Stimulated activated memory B cell treated with anti-CD40 and anti-IgM and Interleukin-4, amounts not matched to agents 10 μg/mL and 1 μg/mL and 100 μg/mL, for 72 hours (primary cell): ENCODE measurements around the gene IPMK.
"Not testable (repeated sequence)": the region's sequence is repeated elsewhere in the genome, so short reads cannot be mapped to it uniquely, and the experiment has no call there.

Experiments
- ATAC-seq: fragments of 150-1000 bp; cut with Tn5 transposase; 2 replicates; pipeline ENCODE4 v1.10.0; 2021
- H3K27ac Mint-ChIP-seq: one replicate; pipeline ENCODE4 v1.8.0; 2022; ENCODE audit warnings: mild to moderate bottlenecking, mixed read lengths
- H3K27me3 Mint-ChIP-seq: one replicate; pipeline ENCODE4 v1.8.0; 2022; ENCODE audit warnings: mixed read lengths
- H3K36me3 Mint-ChIP-seq: one replicate; pipeline ENCODE4 v1.8.0; 2022; ENCODE audit warnings: mixed read lengths
- H3K4me1 Mint-ChIP-seq: one replicate; pipeline ENCODE4 v1.8.0; 2022; ENCODE audit warnings: mixed read lengths
- H3K4me3 Mint-ChIP-seq: one replicate; pipeline ENCODE4 v1.8.0; 2022; ENCODE audit warnings: mild to moderate bottlenecking, moderate library complexity, mixed read lengths
- H3K9me3 Mint-ChIP-seq: one replicate; pipeline ENCODE4 v1.8.0; 2022; ENCODE audit warnings: mixed read lengths

Gene IPMK

DNA sequence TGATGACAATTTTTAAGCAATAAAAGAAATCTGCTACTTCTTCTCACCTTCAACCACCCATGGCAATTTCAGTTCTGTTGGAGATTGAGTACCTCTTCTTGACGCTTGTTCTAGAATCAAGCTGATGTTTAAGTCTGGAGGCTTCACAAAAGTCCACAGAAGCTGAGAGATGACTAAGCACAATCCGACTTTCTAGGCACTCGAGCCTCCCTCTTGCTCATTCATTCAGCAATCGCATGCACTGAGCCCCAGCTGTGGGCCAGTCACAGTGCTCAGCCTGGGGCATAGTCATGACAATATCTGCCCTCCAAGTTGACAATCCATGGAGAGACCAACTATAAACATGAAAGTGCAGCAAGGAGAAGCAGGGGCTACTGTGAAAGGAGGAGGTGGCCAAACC lies 103.2 kb downstream of the IPMK start:
- no peaks in the 10 kb centered on the region for H3K4me1 Mint-ChIP-seq
- no peak overlapping the region for H3K4me3 Mint-ChIP-seq
- no peak for ATAC-seq
- H3K27ac Mint-ChIP-seq: no peak overlapping the region
- H3K27me3 Mint-ChIP-seq: peaks cover 38% of the 10 kb centered on the region
- H3K36me3 Mint-ChIP-seq: no peaks in the 10 kb centered on the region
- H3K9me3 Mint-ChIP-seq: no peaks in the 10 kb centered on the region

DNA sequence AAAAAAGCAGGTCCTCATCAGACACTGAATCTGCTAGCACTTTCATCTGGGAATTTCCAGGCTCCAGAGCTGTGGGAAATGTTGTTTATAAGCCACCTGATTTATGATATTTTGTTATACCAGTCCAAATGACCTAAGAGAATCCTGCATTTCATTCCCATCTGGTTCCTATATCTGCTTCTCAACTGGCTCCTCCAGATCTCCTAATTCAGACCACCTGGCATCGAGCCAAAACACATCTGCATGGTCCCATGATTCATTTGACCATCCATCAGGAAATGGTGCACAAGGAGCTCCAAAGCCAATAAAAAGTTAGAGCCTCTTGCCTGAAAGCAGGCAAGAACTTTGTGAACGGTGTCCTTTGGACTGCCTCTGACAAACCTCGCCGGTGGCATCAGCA lies 108.9 kb downstream of the IPMK start:
- Mint-ChIP-seq H3K27ac (no peak overlapping the region), H3K27me3 (peaks cover 23% of the 10 kb centered on the region), H3K36me3 (no peaks in the 10 kb centered on the region), H3K4me1 (no peaks in the 10 kb centered on the region), H3K4me3 (no peak overlapping the region), H3K9me3 (no peaks in the 10 kb centered on the region)
- no peak for ATAC-seq

DNA sequence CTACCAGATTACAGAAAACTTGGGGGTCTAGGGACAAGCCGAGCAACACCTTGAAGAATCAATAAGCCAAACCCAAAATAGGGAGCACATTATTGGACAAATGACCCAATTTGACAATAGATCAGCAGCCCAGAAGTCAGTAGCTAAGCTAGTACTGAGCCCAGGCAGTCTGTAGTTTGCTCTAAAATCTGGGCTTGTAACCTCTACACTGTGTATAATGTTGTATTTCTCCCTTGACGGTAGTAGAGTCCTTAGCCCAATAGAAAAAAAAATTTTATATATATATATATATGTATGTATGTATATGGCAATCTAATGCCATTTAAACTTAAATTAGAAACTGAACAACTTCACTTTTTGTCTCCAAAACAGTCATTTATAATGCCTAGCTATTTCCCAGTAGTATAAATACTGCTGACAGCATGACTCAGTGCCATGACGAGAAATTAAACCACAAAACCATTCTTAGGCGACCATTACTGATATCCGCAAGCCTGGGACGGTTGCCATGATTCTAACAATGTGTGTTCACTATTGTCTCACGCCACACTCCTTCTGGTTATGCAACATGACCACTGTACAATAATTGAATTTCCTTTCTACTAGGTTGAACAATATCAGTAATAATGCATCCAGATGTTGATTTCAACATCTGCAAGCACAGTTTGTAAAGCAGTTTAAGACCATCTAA lies 110.5 kb downstream of the IPMK start:
- H3K9me3 Mint-ChIP-seq: no peaks in the 10 kb centered on the region

DNA sequence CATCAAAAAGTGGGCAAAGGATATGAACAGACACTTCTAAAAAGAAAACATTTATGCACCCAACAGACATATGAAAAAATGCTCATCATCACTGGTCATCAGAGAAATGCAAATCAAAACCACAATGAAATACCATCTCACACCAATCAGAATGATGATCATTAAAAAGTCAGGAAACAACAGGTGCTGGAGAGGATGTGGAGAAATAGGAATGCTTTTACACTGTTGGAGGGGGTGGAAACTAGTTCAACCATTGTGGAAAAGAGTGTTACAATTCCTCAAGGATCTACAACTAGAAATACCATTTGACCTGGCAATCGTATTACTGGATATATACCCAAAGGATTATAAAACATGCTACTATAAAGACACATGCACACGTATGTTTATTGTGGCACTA lies 111.8 kb downstream of the IPMK start:
- H3K4me1 Mint-ChIP-seq, H3K4me3 Mint-ChIP-seq, ATAC-seq, H3K9me3 Mint-ChIP-seq, H3K27ac Mint-ChIP-seq, H3K36me3 Mint-ChIP-seq: not testable (repeated sequence)
- H3K27me3 Mint-ChIP-seq: peaks cover 13% of the 10 kb centered on the region

More for the DNA sequence above, 110.5 kb downstream of the IPMK start:
- Mint-ChIP-seq H3K4me3 (no peak overlapping the region), H3K36me3 (no peaks in the 10 kb centered on the region), H3K27me3 (peaks cover 13% of the 10 kb centered on the region), H3K27ac (no peak overlapping the region), H3K4me1 (no peaks in the 10 kb centered on the region)
- ATAC-seq: no peak

DNA sequence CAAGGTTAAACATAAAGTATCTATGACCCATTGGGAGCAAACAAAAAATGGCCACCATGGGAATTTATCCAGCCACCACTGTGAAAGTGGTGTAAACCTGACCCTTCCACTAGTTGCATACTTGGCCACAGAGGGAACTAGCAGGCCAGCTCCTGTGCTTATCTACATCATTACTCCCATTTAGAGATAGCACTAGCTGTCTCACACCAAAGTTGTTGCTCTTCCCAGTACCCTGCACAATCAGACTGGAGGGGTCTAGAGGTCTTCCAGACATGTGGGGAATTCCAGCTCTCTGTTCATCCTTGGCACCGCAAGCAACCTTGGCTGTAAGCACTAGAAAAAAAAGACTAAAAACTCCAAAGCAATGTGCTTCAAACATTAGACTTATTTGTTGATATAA lies 113.9 kb downstream of the IPMK start:
- no peak for ATAC-seq
- Mint-ChIP-seq H3K36me3 (no peaks in the 10 kb centered on the region), H3K9me3 (no peaks in the 10 kb centered on the region), H3K4me3 (no peak overlapping the region), H3K27ac (no peak overlapping the region), H3K4me1 (no peaks in the 10 kb centered on the region), H3K27me3 (peaks cover 13% of the 10 kb centered on the region)

DNA sequence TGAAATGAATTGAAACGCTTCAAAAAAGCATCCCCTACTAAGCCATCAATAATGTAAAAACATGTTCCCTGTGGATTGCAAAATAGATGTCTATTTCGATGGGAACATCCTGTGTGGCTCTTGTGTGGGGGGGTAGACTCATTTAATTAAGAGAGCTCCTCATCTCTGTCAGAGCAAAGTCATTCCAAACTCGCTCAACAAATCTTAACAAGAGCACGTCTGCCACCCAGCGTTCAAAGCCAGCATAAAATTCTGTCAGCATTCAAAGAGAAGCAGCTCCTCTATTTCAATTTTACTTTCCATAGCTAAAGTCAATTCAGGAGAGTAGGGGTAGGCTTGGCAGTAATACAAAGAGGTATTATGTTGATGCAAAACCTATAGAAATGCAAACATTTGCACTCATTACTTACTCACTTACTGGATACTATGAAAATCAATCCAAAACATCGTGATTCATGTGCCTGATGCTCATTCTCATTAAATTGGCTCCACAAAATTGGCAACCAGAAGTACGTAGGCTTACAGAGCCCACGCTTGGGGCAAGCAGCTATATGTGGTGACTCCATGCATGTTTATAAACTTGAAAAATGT lies 114.9 kb downstream of the IPMK start:
- peaks cover 13% of the 10 kb centered on the region for H3K27me3 Mint-ChIP-seq
- no peak overlapping the region for H3K4me3 Mint-ChIP-seq
- no peaks in the 10 kb centered on the region for H3K9me3 Mint-ChIP-seq
- no peaks in the 10 kb centered on the region for H3K4me1 Mint-ChIP-seq
- no peaks in the 10 kb centered on the region for H3K36me3 Mint-ChIP-seq
- no peak overlapping the region for H3K27ac Mint-ChIP-seq
- no peak for ATAC-seq

DNA sequence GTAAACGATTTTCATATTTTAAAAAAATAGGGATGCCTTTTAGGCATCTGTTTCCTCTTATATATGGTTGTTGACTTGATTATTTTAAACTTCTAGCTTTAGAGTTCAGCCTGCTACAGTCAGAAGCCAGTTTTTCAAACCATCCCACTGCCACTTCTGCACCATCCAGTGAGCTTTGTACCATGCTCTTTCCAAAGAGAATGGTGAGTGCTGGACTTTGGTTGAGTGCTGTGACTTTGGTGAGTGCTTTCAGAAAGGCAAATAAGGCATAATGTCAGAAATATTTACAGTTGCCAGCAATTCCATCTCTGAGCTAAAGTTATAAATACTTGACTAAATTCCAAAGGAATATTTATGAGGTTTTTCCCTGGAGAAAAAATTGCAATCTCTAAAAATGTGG lies 117.4 kb downstream of the IPMK start:
- H3K27ac Mint-ChIP-seq: no peak overlapping the region

DNA sequence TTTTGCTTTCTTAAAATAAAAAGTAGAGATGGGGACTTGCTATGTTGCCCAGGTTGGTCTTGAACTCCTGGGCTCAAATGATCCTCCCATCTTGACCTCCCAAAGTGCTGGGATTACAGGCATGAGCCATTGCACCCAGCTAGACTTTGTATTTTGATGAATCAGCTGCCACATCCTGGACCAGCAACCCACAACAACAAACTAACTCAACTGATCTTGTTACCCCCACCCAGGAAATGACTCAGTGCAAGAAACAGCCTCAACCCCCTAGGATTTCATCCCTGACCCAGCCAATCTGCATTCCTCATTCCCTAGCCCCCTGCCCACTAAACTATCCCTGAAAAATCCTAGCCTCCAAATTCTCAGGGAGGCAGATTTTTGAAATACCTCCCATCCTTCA lies 123.8 kb downstream of the IPMK start:
- ATAC-seq: no peak
- Mint-ChIP-seq H3K36me3 (no peaks in the 10 kb centered on the region), H3K4me1 (no peaks in the 10 kb centered on the region), H3K27me3 (peaks cover 10% of the 10 kb centered on the region), H3K27ac (no peak overlapping the region), H3K9me3 (peaks cover 3% of the 10 kb centered on the region), H3K4me3 (no peak overlapping the region)

More for the DNA sequence above, 117.4 kb downstream of the IPMK start:
- Mint-ChIP-seq H3K27me3 (peaks cover 12% of the 10 kb centered on the region), H3K4me3 (no peak overlapping the region), H3K9me3 (no peaks in the 10 kb centered on the region), H3K4me1 (no peaks in the 10 kb centered on the region), H3K36me3 (no peaks in the 10 kb centered on the region)
- no peak for ATAC-seq
